ENCODE measurements around the gene PIP4K2A. TPM values are rescaled to one million over a fixed set of nuclear protein-coding genes. Genes with fewer than 3 reads are reported as not detected.

The PIP4K2A gene
- total RNA-seq, 4 donors from 2014 or later, result 2.6 to 14.9 (median 12.4) TPM

- WGBS, 2 donors (ENCODE audit: low coverage in 1 of 2), result 77 to 82% methylated on average over 2 to 3 of the region's 3 CpGs
- in situ Hi-C loops (cut with MboI; ENCODE audit: low pct_ligation_motif_present in 1 of 4, low pct_unique_long_range_greater_than_20kb in 1 of 4, low sequenced_read_pairs in 3 of 4) (no loop called here), intact Hi-C loops (cut with DNase I; ENCODE audit: low total_unique reads) (no loop called here)
- Histone ChIP-seq H3K4me1 (peaks cover 0 to 16% (median 2%) of the 10 kb centered on the region in 4 donors), H3K27ac (peak overlapping the region; percentile 52 to 71 (median 58)), H3K27me3 (no peaks in the 10 kb centered on the region), H3K4me3 (no peak overlapping the region), H3K9me3 (no peaks in the 10 kb centered on the region), H3K36me3 (no peaks in the 10 kb centered on the region)
- TF ChIP-seq EP300 (IDR thresholded peaks at IDR 0.05; ENCODE audit: low read depth), result no peak
- TF ChIP-seq POLR2A (IDR thresholded peaks at IDR 0.05), result no peak
- no peak for TF ChIP-seq CTCF (IDR thresholded peaks at IDR 0.05)
- TF ChIP-seq POLR2AphosphoS5 (IDR thresholded peaks at IDR 0.05), result no peak
- DNase-seq, result no peak
Observed at GRCh38 chr10:22631185-22631584, 83.2 kb downstream of the PIP4K2A start.

- intact Hi-C loops (cut with DNase I; ENCODE audit: low total_unique reads), result no loop called here
Observed at GRCh38 chr10:22630234-22631174, 83.9 kb downstream of the PIP4K2A start.

GRCh38 chr10:22629852-22630233, 84.5 kb downstream of the PIP4K2A start:
- no peak for DNase-seq
- TF ChIP-seq POLR2AphosphoS5 (IDR thresholded peaks at IDR 0.05) (no peak), POLR2A (IDR thresholded peaks at IDR 0.05) (no peak), EP300 (IDR thresholded peaks at IDR 0.05; ENCODE audit: low read depth) (no peak), CTCF (IDR thresholded peaks at IDR 0.05) (no peak)
- 81 to 84% methylated on average over 3 to 4 of the region's 4 CpGs for WGBS, 2 donors (ENCODE audit: low coverage in 1 of 2)
- Histone ChIP-seq H3K27me3 (no peaks in the 10 kb centered on the region), H3K4me1 (peaks cover 3 to 21% (median 5%) of the 10 kb centered on the region in 4 donors), H3K4me3 (no peak overlapping the region), H3K27ac (peak overlapping the region; percentile 52 to 71 (median 58)), H3K36me3 (no peaks in the 10 kb centered on the region), H3K9me3 (no peaks in the 10 kb centered on the region)
- intact Hi-C loops (cut with DNase I; ENCODE audit: low total_unique reads) (no loop called here), in situ Hi-C loops (cut with MboI; ENCODE audit: low pct_ligation_motif_present in 1 of 4, low pct_unique_long_range_greater_than_20kb in 1 of 4, low sequenced_read_pairs in 3 of 4) (no loop called here)

More at GRCh38 chr10:22630234-22631174, 83.9 kb downstream of the PIP4K2A start:
- in situ Hi-C loops (cut with MboI; ENCODE audit: low pct_ligation_motif_present in 1 of 4, low pct_unique_long_range_greater_than_20kb in 1 of 4, low sequenced_read_pairs in 3 of 4), result no loop called here
- no peak overlapping the region for H3K4me3 ChIP-seq
- 63 to 71% methylated on average over 5 to 7 of the region's 7 CpGs for WGBS, 2 donors (ENCODE audit: low coverage in 1 of 2)
- H3K4me1 ChIP-seq, result peaks cover 2 to 21% (median 4%) of the 10 kb centered on the region in 4 donors
- DNase-seq, result no peak
- peak overlapping the region; percentile 52 to 71 (median 58) for H3K27ac ChIP-seq
- H3K36me3 ChIP-seq, result no peaks in the 10 kb centered on the region
- TF ChIP-seq POLR2AphosphoS5 (IDR thresholded peaks at IDR 0.05), result peak in 1 of 3 donors; percentile 4
- TF ChIP-seq EP300 (IDR thresholded peaks at IDR 0.05; ENCODE audit: low read depth), result no peak
- TF ChIP-seq POLR2A (IDR thresholded peaks at IDR 0.05), result no peak
- no peak for TF ChIP-seq CTCF (IDR thresholded peaks at IDR 0.05)
- no peaks in the 10 kb centered on the region for H3K27me3 ChIP-seq
- H3K9me3 ChIP-seq, result no peaks in the 10 kb centered on the region

- no peaks in the 10 kb centered on the region for H3K9me3 ChIP-seq
- peak overlapping the region; percentile 52 to 71 (median 58) for H3K27ac ChIP-seq
Observed at GRCh38 chr10:22629126-22629525, 85.3 kb downstream of the PIP4K2A start.

More at GRCh38 chr10:22629126-22629525, 85.3 kb downstream of the PIP4K2A start:
- TF ChIP-seq EP300 (IDR thresholded peaks at IDR 0.05; ENCODE audit: low read depth), result no peak
- no peak for TF ChIP-seq POLR2AphosphoS5 (IDR thresholded peaks at IDR 0.05)
- no peak for TF ChIP-seq POLR2A (IDR thresholded peaks at IDR 0.05)
- no peak for TF ChIP-seq CTCF (IDR thresholded peaks at IDR 0.05)
- intact Hi-C loops (cut with DNase I; ENCODE audit: low total_unique reads) (no loop called here), in situ Hi-C loops (cut with MboI; ENCODE audit: low pct_ligation_motif_present in 1 of 4, low pct_unique_long_range_greater_than_20kb in 1 of 4, low sequenced_read_pairs in 3 of 4) (no loop called here)
- H3K4me3 ChIP-seq, result no peak overlapping the region
- DNase-seq, result no peak
- peaks cover 8 to 26% (median 10%) of the 10 kb centered on the region in 4 donors for H3K4me1 ChIP-seq
- H3K27me3 ChIP-seq, result no peaks in the 10 kb centered on the region
- no peaks in the 10 kb centered on the region for H3K36me3 ChIP-seq
- WGBS, 2 donors (ENCODE audit: low coverage in 1 of 2), result 66 to 75% methylated on average over 2 of the region's 2 CpGs
